HG03521 (cell line): Measurements from ENCODE around the gene KRT14.

Experiments
- ATAC-seq: cut with Tn5 transposase; IDR thresholded peaks from one replicate; pipeline ENCODE4 v1.9.1; 2021; ENCODE audit warnings: mild to moderate bottlenecking, moderate library complexity; ENCODE audit not compliant: unreplicated experiment

KRT14 gene

GRCh38 chr17:41533613-41534012 lies 53.1 kb downstream of the KRT14 start:
- no peak for ATAC-seq

GRCh38 chr17:41532947-41533570 lies 53.6 kb downstream of the KRT14 start:
- ATAC-seq = no peak
